Activated T-helper 2 cell treated with anti-CD3 and anti-CD28 coated beads, Interferon-gamma antibody, Interleukin-2, Interleukin-4, amounts not matched to agents 10 μg/mL and 5 μg/mL and 100 μg/mL, durations not matched to agents 14 hours and 24 hours and 36 hours (primary cell): ENCODE results near the gene TCTN2. TPM values are rescaled to one million over a fixed set of nuclear protein-coding genes. Genes with fewer than 3 reads are reported as not detected.

ENCODE experiments used
- DNase-seq: peaks from one replicate; pipeline ENCODE4 v3.0.0; 2021; ENCODE audit warnings: low spot score
- H3K27ac Mint-ChIP-seq: one replicate; pipeline ENCODE4 v1.8.0; 2021; ENCODE audit warnings: mixed read lengths
- H3K27me3 Mint-ChIP-seq: one replicate; pipeline ENCODE4 v1.8.0; 2021; ENCODE audit warnings: low read depth, mixed read lengths
- H3K36me3 Mint-ChIP-seq: one replicate; pipeline ENCODE4 v1.8.0; 2021; ENCODE audit warnings: low read depth, mixed read lengths
- H3K4me1 Mint-ChIP-seq: one replicate; pipeline ENCODE4 v1.8.0; 2021; ENCODE audit warnings: low read depth, mixed read lengths
- H3K4me3 Mint-ChIP-seq: one replicate; pipeline ENCODE4 v1.8.0; 2021; ENCODE audit warnings: low read depth, mild to moderate bottlenecking, moderate library complexity, mixed read lengths
- H3K9me3 Mint-ChIP-seq: one replicate; pipeline ENCODE4 v1.8.0; 2021; ENCODE audit warnings: mixed read lengths
- intact Hi-C: fragments of 100-400 bp; cut with micrococcal nuclease; formaldehyde crosslinking; loops from one replicate; pipeline ENCODE4 v1.15.1; 2023
- total RNA-seq: library from RNA; stranded (reverse); gene quantifications from 2 replicates; pipeline ENCODE4 v1.2.3, GENCODE V29; 2022

Gene TCTN2
- total RNA-seq: 3.0 and 3.3 TPM in 2 replicates

- H3K9me3 Mint-ChIP-seq: no peaks in the 10 kb centered on the region
- no peaks in the 10 kb centered on the region for H3K36me3 Mint-ChIP-seq
- no peak within 1 kb of the TSS for H3K27ac Mint-ChIP-seq
- peak within 1 kb of the TSS; percentile 82 for H3K4me3 Mint-ChIP-seq
- peaks cover 6% of the 10 kb centered on the region for H3K4me1 Mint-ChIP-seq
- peak; percentile 93 for DNase-seq
- intact Hi-C loops: loop anchor here (2.0 kb wide), 1 partner anchor 44 kb away; no protein-coding TSS in a partner anchor
- no peaks in the 10 kb centered on the region for H3K27me3 Mint-ChIP-seq
Observed at GRCh38 chr12:123670882-123671728, at the start of gene TCTN2. Gene TCTN2 (plus strand): TSS chr12:123671113. CDS start chr12:123671241, 128 bp downstream.

GRCh38 chr12:123621619-123622530 lies 49.0 kb upstream of the TCTN2 start:
- peak overlapping the region; percentile 42 for H3K27ac Mint-ChIP-seq
- intact Hi-C loops: no loop called here

GRCh38 chr12:123633379-123634141 lies 37.4 kb upstream of the TCTN2 start, which contains the start of the genes EIF2B1 and GTF2H3:
Gene EIF2B1 (minus strand): TSS chr12:123633686. CDS start chr12:123633557, 129 bp downstream.
Gene GTF2H3 (plus strand): TSS chr12:123633829. CDS start chr12:123633860, 31 bp downstream.
- peak within 1 kb of the TSS; percentile 95 for H3K27ac Mint-ChIP-seq
- peaks cover 16% of the 10 kb centered on the region for H3K4me1 Mint-ChIP-seq
- H3K36me3 Mint-ChIP-seq: peaks cover 41% of the 10 kb centered on the region
- intact Hi-C loops: loop anchor here (1.0 to 5.0 kb wide), 4 partner anchors 31 to 339 kb away; partner anchors contain the start of genes ATP6V0A2, CCDC92, DDX55 and TMED2
- peak within 1 kb of the TSS; percentile 95 for H3K4me3 Mint-ChIP-seq
- peak; percentile 96 for DNase-seq
- no peaks in the 10 kb centered on the region for H3K27me3 Mint-ChIP-seq
- no peaks in the 10 kb centered on the region for H3K9me3 Mint-ChIP-seq

More at GRCh38 chr12:123621619-123622530, 49.0 kb upstream of the TCTN2 start:
- Mint-ChIP-seq H3K4me1 (peaks cover 2% of the 10 kb centered on the region), H3K9me3 (no peaks in the 10 kb centered on the region), H3K4me3 (no peak overlapping the region), H3K27me3 (no peaks in the 10 kb centered on the region), H3K36me3 (peaks cover 79% of the 10 kb centered on the region)
- no peak for DNase-seq

GRCh38 chr12:123634142-123634561 lies 36.8 kb upstream of the TCTN2 start:
- Mint-ChIP-seq H3K9me3 (no peaks in the 10 kb centered on the region), H3K4me3 (peak overlapping the region; percentile 95), H3K27ac (peak overlapping the region; percentile 95), H3K36me3 (peaks cover 35% of the 10 kb centered on the region), H3K4me1 (peaks cover 16% of the 10 kb centered on the region), H3K27me3 (no peaks in the 10 kb centered on the region)
- DNase-seq: no peak
- intact Hi-C loops: loop anchor here (5.0 kb wide), 1 partner anchor 338 kb away; the partner anchor contains the start of genes CCDC92 and ZNF664

- intact Hi-C loops: no loop called here
- DNase-seq: no peak
- Mint-ChIP-seq H3K27me3 (no peaks in the 10 kb centered on the region), H3K27ac (no peak overlapping the region), H3K4me3 (no peak overlapping the region), H3K9me3 (no peaks in the 10 kb centered on the region), H3K36me3 (peaks cover 39% of the 10 kb centered on the region), H3K4me1 (no peaks in the 10 kb centered on the region)
Observed at GRCh38 chr12:123643911-123644310, 27.0 kb upstream of the TCTN2 start.

- Mint-ChIP-seq H3K36me3 (peaks cover 44% of the 10 kb centered on the region), H3K4me1 (no peaks in the 10 kb centered on the region), H3K27ac (no peak overlapping the region), H3K27me3 (no peaks in the 10 kb centered on the region), H3K9me3 (no peaks in the 10 kb centered on the region), H3K4me3 (no peak overlapping the region)
- intact Hi-C loops: no loop called here
- DNase-seq: no peak
Observed at GRCh38 chr12:123645380-123645779, 25.5 kb upstream of the TCTN2 start.

GRCh38 chr12:123645878-123646277 lies 25.0 kb upstream of the TCTN2 start:
- no peaks in the 10 kb centered on the region for H3K9me3 Mint-ChIP-seq
- peaks cover 46% of the 10 kb centered on the region for H3K36me3 Mint-ChIP-seq
- H3K27ac Mint-ChIP-seq: no peak overlapping the region
- H3K4me1 Mint-ChIP-seq: no peaks in the 10 kb centered on the region
- no peak overlapping the region for H3K4me3 Mint-ChIP-seq
- DNase-seq: no peak
- H3K27me3 Mint-ChIP-seq: no peaks in the 10 kb centered on the region
- intact Hi-C loops: no loop called here

GRCh38 chr12:123648401-123648800 lies 22.5 kb upstream of the TCTN2 start:
- intact Hi-C loops: no loop called here
- H3K9me3 Mint-ChIP-seq: no peaks in the 10 kb centered on the region
- no peaks in the 10 kb centered on the region for H3K27me3 Mint-ChIP-seq
- no peak for DNase-seq
- peaks cover 54% of the 10 kb centered on the region for H3K36me3 Mint-ChIP-seq
- no peak overlapping the region for H3K27ac Mint-ChIP-seq
- H3K4me3 Mint-ChIP-seq: no peak overlapping the region
- no peaks in the 10 kb centered on the region for H3K4me1 Mint-ChIP-seq

- no peaks in the 10 kb centered on the region for H3K27me3 Mint-ChIP-seq
- peaks cover 59% of the 10 kb centered on the region for H3K36me3 Mint-ChIP-seq
- H3K9me3 Mint-ChIP-seq: no peaks in the 10 kb centered on the region
- no peaks in the 10 kb centered on the region for H3K4me1 Mint-ChIP-seq
- intact Hi-C loops: no loop called here
- H3K27ac Mint-ChIP-seq: no peak overlapping the region
- H3K4me3 Mint-ChIP-seq: no peak overlapping the region
- no peak for DNase-seq
Observed at GRCh38 chr12:123654129-123654701, 16.7 kb upstream of the TCTN2 start.

GRCh38 chr12:123655420-123655819 lies 15.5 kb upstream of the TCTN2 start:
- peaks cover 60% of the 10 kb centered on the region for H3K36me3 Mint-ChIP-seq
- H3K9me3 Mint-ChIP-seq: no peaks in the 10 kb centered on the region
- H3K27me3 Mint-ChIP-seq: no peaks in the 10 kb centered on the region
- no peaks in the 10 kb centered on the region for H3K4me1 Mint-ChIP-seq
- intact Hi-C loops: no loop called here
- no peak for DNase-seq
- H3K4me3 Mint-ChIP-seq: no peak overlapping the region
- H3K27ac Mint-ChIP-seq: no peak overlapping the region

GRCh38 chr12:123656392-123656791 lies 14.5 kb upstream of the TCTN2 start:
- Mint-ChIP-seq H3K4me3 (no peak overlapping the region), H3K27me3 (no peaks in the 10 kb centered on the region)

GRCh38 chr12:123657211-123657610 lies 13.7 kb upstream of the TCTN2 start:
- no peaks in the 10 kb centered on the region for H3K4me1 Mint-ChIP-seq
- intact Hi-C loops: no loop called here

More at GRCh38 chr12:123656392-123656791, 14.5 kb upstream of the TCTN2 start:
- DNase-seq: no peak
- no peak overlapping the region for H3K27ac Mint-ChIP-seq
- no peaks in the 10 kb centered on the region for H3K4me1 Mint-ChIP-seq
- H3K9me3 Mint-ChIP-seq: no peaks in the 10 kb centered on the region
- intact Hi-C loops: no loop called here
- H3K36me3 Mint-ChIP-seq: peaks cover 57% of the 10 kb centered on the region

More at GRCh38 chr12:123657211-123657610, 13.7 kb upstream of the TCTN2 start:
- peak overlapping the region; percentile 11 for H3K27ac Mint-ChIP-seq
- H3K4me3 Mint-ChIP-seq: no peak overlapping the region
- no peaks in the 10 kb centered on the region for H3K9me3 Mint-ChIP-seq
- no peak for DNase-seq
- peaks cover 52% of the 10 kb centered on the region for H3K36me3 Mint-ChIP-seq
- no peaks in the 10 kb centered on the region for H3K27me3 Mint-ChIP-seq
